A549 (cell line): ENCODE results near the gene ENTHD1.

Experiments
- BCL3 ChIP-seq: fragments of >200 bp; sonication (Bioruptor Twin); formaldehyde crosslinking; IDR thresholded peaks from 3 replicates; pipeline ENCODE4 v1.6.1; 2016
- EHMT2 ChIP-seq: fragments of 200-600 bp; sonication (generic); IDR thresholded peaks from 2 replicates; pipeline ENCODE4 v1.6.1; 2016; ENCODE audit warnings: antibody characterized with exemption, low read depth, mild to moderate bottlenecking, moderate library complexity
- EP300 ChIP-seq, 2 experiments: fragments of >200 bp; sonication (Bioruptor Twin); formaldehyde crosslinking; IDR thresholded peaks; 2 replicates in 1 of 2; 3 replicates in 1 of 2; pipeline ENCODE4 v1.6.1; 2016 to 2017
- HDAC2 ChIP-seq: fragments of 200-600 bp; sonication (generic); IDR thresholded peaks from 2 replicates; pipeline ENCODE4 v1.6.1; 2016
- KDM1A ChIP-seq: fragments of 200-600 bp; sonication (generic); IDR thresholded peaks from 2 replicates; pipeline ENCODE4 v1.6.1; 2016; ENCODE audit warnings: low read depth, mild to moderate bottlenecking
- MAX ChIP-seq: IDR thresholded peaks from 2 replicates; pipeline ENCODE4 v1.6.1; 2012
- POLR2A ChIP-seq: IDR thresholded peaks from 2 replicates; pipeline ENCODE4 v1.6.1; 2012; ENCODE audit warnings: mild to moderate bottlenecking, low read length
- SMC3 ChIP-seq: fragments of >200 bp; sonication (Bioruptor Twin); formaldehyde crosslinking; IDR thresholded peaks from 3 replicates; pipeline ENCODE4 v1.6.1; 2018; ENCODE audit warnings: inconsistent platforms
- ZFP36 ChIP-seq: fragments of 450-650 bp; IDR thresholded peaks from 2 replicates; pipeline ENCODE4 v1.6.1; 2014; ENCODE audit warnings: borderline replicate concordance; ENCODE audit not compliant: partially characterized antibody
- TF ChIP-seq, protein P1 (sequence below): fragments of >200 bp; sonication (Bioruptor Twin); formaldehyde crosslinking; IDR thresholded peaks from 3 replicates; pipeline ENCODE4 v1.5.1; 2016

GRCh38 chr22:39718921-39719475 is 174.6 kb downstream of the ENTHD1 start:
- no peak for TF ChIP-seq SMC3
- TF ChIP-seq, protein P1, sequence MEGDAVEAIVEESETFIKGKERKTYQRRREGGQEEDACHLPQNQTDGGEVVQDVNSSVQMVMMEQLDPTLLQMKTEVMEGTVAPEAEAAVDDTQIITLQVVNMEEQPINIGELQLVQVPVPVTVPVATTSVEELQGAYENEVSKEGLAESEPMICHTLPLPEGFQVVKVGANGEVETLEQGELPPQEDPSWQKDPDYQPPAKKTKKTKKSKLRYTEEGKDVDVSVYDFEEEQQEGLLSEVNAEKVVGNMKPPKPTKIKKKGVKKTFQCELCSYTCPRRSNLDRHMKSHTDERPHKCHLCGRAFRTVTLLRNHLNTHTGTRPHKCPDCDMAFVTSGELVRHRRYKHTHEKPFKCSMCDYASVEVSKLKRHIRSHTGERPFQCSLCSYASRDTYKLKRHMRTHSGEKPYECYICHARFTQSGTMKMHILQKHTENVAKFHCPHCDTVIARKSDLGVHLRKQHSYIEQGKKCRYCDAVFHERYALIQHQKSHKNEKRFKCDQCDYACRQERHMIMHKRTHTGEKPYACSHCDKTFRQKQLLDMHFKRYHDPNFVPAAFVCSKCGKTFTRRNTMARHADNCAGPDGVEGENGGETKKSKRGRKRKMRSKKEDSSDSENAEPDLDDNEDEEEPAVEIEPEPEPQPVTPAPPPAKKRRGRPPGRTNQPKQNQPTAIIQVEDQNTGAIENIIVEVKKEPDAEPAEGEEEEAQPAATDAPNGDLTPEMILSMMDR: no peak
- TF ChIP-seq POLR2A: no peak
- no peak for TF ChIP-seq BCL3
- no peak for TF ChIP-seq EP300 (IDR thresholded peaks at IDR 0.05)
- TF ChIP-seq KDM1A: no peak
- no peak for TF ChIP-seq EHMT2
- no peak for TF ChIP-seq MAX
- no peak for TF ChIP-seq HDAC2
- TF ChIP-seq ZFP36: no peak
